K562 (cell line): ENCODE data around the gene VDAC1. TPM values are rescaled to one million over a fixed set of nuclear protein-coding genes. Genes with fewer than 3 reads are reported as not detected.
A peak's percentile ranks its signal among the peaks of the same experiment; 100 is the strongest.

ENCODE experiments used
- ATF1 ChIP-seq, 2 experiments: fragments of 450-650 bp in 1 of 2; IDR thresholded peaks; 2 replicates each; pipeline ENCODE4 v1.6.1; 2016; ENCODE audit warnings: missing compliant biosample characterization in 1 of 2, missing genetic modification characterization in 1 of 2
- ATF7 ChIP-seq: fragments of 450-650 bp; IDR thresholded peaks from 2 replicates; pipeline ENCODE4 v1.7.1; 2014; ENCODE audit warnings: mild to moderate bottlenecking, moderate library complexity
- CBX1 ChIP-seq: sonication (generic); IDR thresholded peaks from 2 replicates; pipeline ENCODE4 v1.6.1; 2016; ENCODE audit warnings: antibody characterized with exemption, low read depth, mild to moderate bottlenecking
- CEBPB ChIP-seq: fragments of 450-650 bp; IDR thresholded peaks from 2 replicates; pipeline ENCODE4 v1.6.1; 2016; ENCODE audit warnings: missing genetic modification characterization, missing compliant biosample characterization
- CXXC5 ChIP-seq: fragments of 250-450 bp; sonication (Bioruptor Pico); IDR thresholded peaks from 2 replicates; pipeline ENCODE4 v1.8.0; 2022; ENCODE audit warnings: inconsistent platforms, mild to moderate bottlenecking, moderate library complexity
- FOXK1 ChIP-seq: sonication (generic); formaldehyde crosslinking; IDR thresholded peaks from 2 replicates; pipeline ENCODE4 v1.8.0; 2022; ENCODE audit warnings: missing genetic modification reagents, mild to moderate bottlenecking, borderline replicate concordance
- GTF2F1 ChIP-seq: IDR thresholded peaks from 2 replicates; pipeline ENCODE4 v1.6.1; 2011; ENCODE audit warnings: low read depth, low read length, improper control_type of control experiment
- HNRNPUL1 ChIP-seq: fragments of 200-400 bp; formaldehyde crosslinking; IDR thresholded peaks from 2 replicates; pipeline ENCODE4 v1.6.1; 2017; ENCODE audit warnings: low read length
- KDM5B ChIP-seq: fragments of 200-600 bp; sonication (generic); IDR thresholded peaks from 2 replicates; pipeline ENCODE4 v1.6.1; 2012; ENCODE audit warnings: low read depth, mild to moderate bottlenecking, moderate library complexity, low read length, control low read depth, inconsistent platforms; ENCODE audit not compliant: insufficient replicate concordance
- NCOR1 ChIP-seq: fragments of 450-650 bp; IDR thresholded peaks from 2 replicates; pipeline ENCODE4 v1.6.1; 2016; ENCODE audit warnings: mild to moderate bottlenecking, moderate library complexity
- PTTG1 ChIP-seq: fragments of 450-650 bp; IDR thresholded peaks from 2 replicates; pipeline ENCODE4 v1.6.1; 2016; ENCODE audit warnings: low read depth, mild to moderate bottlenecking, missing genetic modification characterization, missing compliant biosample characterization
- RAD51 ChIP-seq: fragments of 450-650 bp; IDR thresholded peaks from 2 replicates; pipeline ENCODE4 v1.7.1; 2016; ENCODE audit warnings: low read depth, mild to moderate bottlenecking, borderline replicate concordance
- SRSF9 ChIP-seq: fragments of 200-400 bp; formaldehyde crosslinking; IDR thresholded peaks from 2 replicates; pipeline ENCODE4 v1.6.1; 2017; ENCODE audit warnings: low read depth, low read length, borderline replicate concordance
- TEAD2 ChIP-seq: fragments of 450-650 bp; IDR thresholded peaks from 2 replicates; pipeline ENCODE4 v1.6.1; 2016; ENCODE audit warnings: missing genetic modification characterization, control low read depth, missing compliant biosample characterization
- TEAD4 ChIP-seq, 2 experiments: sonication (generic) in 1 of 2; formaldehyde crosslinking in 1 of 2; IDR thresholded peaks; 2 replicates each; pipeline versions ENCODE4 v1.6.1 to v1.8.0; 2012 to 2022; ENCODE audit warnings: borderline replicate concordance in 1 of 2, inconsistent platforms in 1 of 2, low read length in 1 of 2, mild to moderate bottlenecking in 1 of 2, missing genetic modification reagents in 1 of 2
- ZNF124 ChIP-seq: sonication (generic); formaldehyde crosslinking; IDR thresholded peaks from 2 replicates; pipeline ENCODE4 v1.8.1; 2022; ENCODE audit warnings: missing genetic modification reagents
- ZNF140 ChIP-seq: fragments of 250-450 bp; sonication (Bioruptor Pico); IDR thresholded peaks from 2 replicates; pipeline ENCODE4 v1.8.0; 2021; ENCODE audit warnings: moderate library complexity, mild to moderate bottlenecking, inconsistent platforms
- polyA plus RNA-seq, 8 experiments: library from polyadenylated mRNA; depleted of rRNA in 4 of 8; stranded (reverse) in 5 of 8; unstranded in 3 of 8; fragments of >200 nt; fragmentation: Nextera tagmentation in 2 of 8; fragmentation: Illumina TruSeq in 1 of 8; extraction: Ambion mirVana in 2 of 8; extraction: Trizol in 1 of 8; gene quantifications; 2 replicates each; pipeline versions ENCODE4 v1.2.1 to v1.2.3, GENCODE V29; 2011 to 2014; ENCODE audit warnings: inconsistent platforms in 1 of 8, missing spikeins in 1 of 8
- total RNA-seq, 7 experiments: library from RNA; depleted of rRNA in 6 of 7; stranded (reverse); fragments of >200 nt in 6 of 7; fragmentation: Illumina TruSeq in 2 of 7; extraction: Trizol in 2 of 7; gene quantifications; 2 replicates each; pipeline versions ENCODE4 v1.2.1 to v1.2.3, GENCODE V29; 2011 to 2021; ENCODE audit warnings: low replicate concordance in 1 of 7
- TF ChIP-seq, protein P1 (sequence below): sonication (generic); IDR thresholded peaks from 2 replicates; pipeline ENCODE4 v1.6.1; 2016
- TF ChIP-seq, protein P2 (sequence below): fragments of 250-450 bp; sonication (Bioruptor Pico); IDR thresholded peaks from 2 replicates; pipeline ENCODE4 v1.8.0; 2022; ENCODE audit warnings: moderate library complexity, mild to moderate bottlenecking, inconsistent platforms
- TF ChIP-seq, protein P3 (sequence below): sonication (generic); formaldehyde crosslinking; IDR thresholded peaks from 2 replicates; pipeline ENCODE4 v1.8.0; 2022; ENCODE audit warnings: missing genetic modification reagents, mild to moderate bottlenecking, borderline replicate concordance
- TF ChIP-seq, protein P4 (sequence below): fragments of 450-650 bp; IDR thresholded peaks from 2 replicates; pipeline ENCODE4 v1.6.1; 2017; ENCODE audit warnings: antibody characterized with exemption, mild to moderate bottlenecking

The VDAC1 gene
- total and polyA plus RNA-seq, 9 of the 15 experiments (the other 6 are each of a cell fraction or from before 2014, with no cell fraction given): 168 to 366 (median 293) TPM

DNA sequence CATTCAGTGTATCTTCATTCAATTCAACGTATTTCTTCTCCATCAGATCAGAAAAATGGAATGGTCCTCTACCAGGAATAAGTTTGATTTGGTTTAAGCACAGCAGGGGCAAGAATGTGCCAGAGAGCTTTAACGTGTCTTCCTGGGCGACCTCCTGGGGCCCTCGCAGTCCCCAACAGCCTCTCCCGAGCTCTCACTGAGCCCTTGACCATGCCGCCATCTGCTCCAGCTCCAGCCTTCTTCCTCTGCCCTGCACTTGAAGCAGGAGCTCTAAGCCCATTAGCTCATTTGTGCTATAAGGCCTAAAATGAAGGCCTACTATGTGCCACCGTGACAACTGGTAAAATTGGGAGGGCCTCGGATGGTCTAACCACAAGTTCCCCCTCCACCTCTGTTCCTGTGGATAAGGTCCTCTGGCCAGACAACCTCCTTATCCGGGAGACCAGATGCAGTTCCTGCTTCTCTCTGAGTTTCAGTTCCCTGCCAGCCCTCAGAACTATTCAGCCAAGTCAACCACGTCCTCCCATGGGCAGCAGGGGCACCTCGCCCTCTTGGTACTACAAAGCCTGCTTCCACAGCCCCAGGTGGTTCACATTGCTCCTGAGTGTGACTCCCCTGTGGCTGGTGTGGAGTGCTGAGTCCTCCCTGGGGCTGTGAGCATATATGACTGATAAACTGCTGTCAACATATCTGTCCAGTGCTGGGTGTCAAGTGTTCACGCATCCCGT, 72.2 kb downstream of the VDAC1 start (continued):
- TF ChIP-seq CBX1 (no peak), NCOR1 (peak; percentile 96), KDM5B (no peak), GTF2F1 (no peak), CEBPB (tag) (no peak), PTTG1 (no peak), ZNF124 (CRISPR knock-in tag) (no peak), RAD51 (no peak), HNRNPUL1 (no peak), CXXC5 (CRISPR knock-in tag) (peak; percentile 75), TEAD4 (IDR thresholded peaks at IDR 0.05; ENCODE audit: low read length) (peak; percentile 98), TEAD4 (CRISPR knock-in tag; IDR thresholded peaks at IDR 0.05; ENCODE audit: borderline replicate concordance) (no peak), ZNF140 (no peak), FOXK1 (no peak), ATF7 (peak; percentile 61; the same call in 1 of the 2 replicates), TEAD2 (tag) (no peak), ATF1 (CRISPR knock-in tag; IDR thresholded peaks at IDR 0.05) (no peak), ATF1 (tag; IDR thresholded peaks at IDR 0.05) (no peak), SRSF9 (no peak)
- TF ChIP-seq, protein P1, sequence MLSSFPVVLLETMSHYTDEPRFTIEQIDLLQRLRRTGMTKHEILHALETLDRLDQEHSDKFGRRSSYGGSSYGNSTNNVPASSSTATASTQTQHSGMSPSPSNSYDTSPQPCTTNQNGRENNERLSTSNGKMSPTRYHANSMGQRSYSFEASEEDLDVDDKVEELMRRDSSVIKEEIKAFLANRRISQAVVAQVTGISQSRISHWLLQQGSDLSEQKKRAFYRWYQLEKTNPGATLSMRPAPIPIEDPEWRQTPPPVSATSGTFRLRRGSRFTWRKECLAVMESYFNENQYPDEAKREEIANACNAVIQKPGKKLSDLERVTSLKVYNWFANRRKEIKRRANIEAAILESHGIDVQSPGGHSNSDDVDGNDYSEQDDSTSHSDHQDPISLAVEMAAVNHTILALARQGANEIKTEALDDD: no peak
- TF ChIP-seq, protein P2, sequence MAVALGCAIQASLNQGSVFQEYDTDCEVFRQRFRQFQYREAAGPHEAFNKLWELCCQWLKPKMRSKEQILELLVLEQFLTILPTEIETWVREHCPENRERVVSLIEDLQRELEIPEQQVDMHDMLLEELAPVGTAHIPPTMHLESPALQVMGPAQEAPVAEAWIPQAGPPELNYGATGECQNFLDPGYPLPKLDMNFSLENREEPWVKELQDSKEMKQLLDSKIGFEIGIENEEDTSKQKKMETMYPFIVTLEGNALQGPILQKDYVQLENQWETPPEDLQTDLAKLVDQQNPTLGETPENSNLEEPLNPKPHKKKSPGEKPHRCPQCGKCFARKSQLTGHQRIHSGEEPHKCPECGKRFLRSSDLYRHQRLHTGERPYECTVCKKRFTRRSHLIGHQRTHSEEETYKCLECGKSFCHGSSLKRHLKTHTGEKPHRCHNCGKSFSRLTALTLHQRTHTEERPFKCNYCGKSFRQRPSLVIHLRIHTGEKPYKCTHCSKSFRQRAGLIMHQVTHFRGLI (CRISPR knock-in tag): no peak
- TF ChIP-seq, protein P3, sequence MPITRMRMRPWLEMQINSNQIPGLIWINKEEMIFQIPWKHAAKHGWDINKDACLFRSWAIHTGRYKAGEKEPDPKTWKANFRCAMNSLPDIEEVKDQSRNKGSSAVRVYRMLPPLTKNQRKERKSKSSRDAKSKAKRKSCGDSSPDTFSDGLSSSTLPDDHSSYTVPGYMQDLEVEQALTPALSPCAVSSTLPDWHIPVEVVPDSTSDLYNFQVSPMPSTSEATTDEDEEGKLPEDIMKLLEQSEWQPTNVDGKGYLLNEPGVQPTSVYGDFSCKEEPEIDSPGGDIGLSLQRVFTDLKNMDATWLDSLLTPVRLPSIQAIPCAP (CRISPR knock-in tag): no peak
- TF ChIP-seq, protein P4, sequence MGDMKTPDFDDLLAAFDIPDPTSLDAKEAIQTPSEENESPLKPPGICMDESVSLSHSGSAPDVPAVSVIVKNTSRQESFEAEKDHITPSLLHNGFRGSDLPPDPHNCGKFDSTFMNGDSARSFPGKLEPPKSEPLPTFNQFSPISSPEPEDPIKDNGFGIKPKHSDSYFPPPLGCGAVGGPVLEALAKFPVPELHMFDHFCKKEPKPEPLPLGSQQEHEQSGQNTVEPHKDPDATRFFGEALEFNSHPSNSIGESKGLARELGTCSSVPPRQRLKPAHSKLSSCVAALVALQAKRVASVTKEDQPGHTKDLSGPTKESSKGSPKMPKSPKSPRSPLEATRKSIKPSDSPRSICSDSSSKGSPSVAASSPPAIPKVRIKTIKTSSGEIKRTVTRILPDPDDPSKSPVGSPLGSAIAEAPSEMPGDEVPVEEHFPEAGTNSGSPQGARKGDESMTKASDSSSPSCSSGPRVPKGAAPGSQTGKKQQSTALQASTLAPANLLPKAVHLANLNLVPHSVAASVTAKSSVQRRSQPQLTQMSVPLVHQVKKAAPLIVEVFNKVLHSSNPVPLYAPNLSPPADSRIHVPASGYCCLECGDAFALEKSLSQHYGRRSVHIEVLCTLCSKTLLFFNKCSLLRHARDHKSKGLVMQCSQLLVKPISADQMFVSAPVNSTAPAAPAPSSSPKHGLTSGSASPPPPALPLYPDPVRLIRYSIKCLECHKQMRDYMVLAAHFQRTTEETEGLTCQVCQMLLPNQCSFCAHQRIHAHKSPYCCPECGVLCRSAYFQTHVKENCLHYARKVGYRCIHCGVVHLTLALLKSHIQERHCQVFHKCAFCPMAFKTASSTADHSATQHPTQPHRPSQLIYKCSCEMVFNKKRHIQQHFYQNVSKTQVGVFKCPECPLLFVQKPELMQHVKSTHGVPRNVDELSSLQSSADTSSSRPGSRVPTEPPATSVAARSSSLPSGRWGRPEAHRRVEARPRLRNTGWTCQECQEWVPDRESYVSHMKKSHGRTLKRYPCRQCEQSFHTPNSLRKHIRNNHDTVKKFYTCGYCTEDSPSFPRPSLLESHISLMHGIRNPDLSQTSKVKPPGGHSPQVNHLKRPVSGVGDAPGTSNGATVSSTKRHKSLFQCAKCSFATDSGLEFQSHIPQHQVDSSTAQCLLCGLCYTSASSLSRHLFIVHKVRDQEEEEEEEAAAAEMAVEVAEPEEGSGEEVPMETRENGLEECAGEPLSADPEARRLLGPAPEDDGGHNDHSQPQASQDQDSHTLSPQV: peak; percentile 97
